ENCODE results near the gene GALE. TPM values are rescaled to one million over a fixed set of nuclear protein-coding genes. Genes with fewer than 3 reads are reported as not detected.
A peak's percentile ranks its signal among the peaks of the same experiment; 100 is the strongest.
"Not testable (repeated sequence)": the region's sequence is repeated elsewhere in the genome, so short reads cannot be mapped to it uniquely, and the experiment has no call there.

Gene GALE
- total RNA-seq, 2 experiments from 2014 or later: 39.0 to 41.2 TPM

DNA sequence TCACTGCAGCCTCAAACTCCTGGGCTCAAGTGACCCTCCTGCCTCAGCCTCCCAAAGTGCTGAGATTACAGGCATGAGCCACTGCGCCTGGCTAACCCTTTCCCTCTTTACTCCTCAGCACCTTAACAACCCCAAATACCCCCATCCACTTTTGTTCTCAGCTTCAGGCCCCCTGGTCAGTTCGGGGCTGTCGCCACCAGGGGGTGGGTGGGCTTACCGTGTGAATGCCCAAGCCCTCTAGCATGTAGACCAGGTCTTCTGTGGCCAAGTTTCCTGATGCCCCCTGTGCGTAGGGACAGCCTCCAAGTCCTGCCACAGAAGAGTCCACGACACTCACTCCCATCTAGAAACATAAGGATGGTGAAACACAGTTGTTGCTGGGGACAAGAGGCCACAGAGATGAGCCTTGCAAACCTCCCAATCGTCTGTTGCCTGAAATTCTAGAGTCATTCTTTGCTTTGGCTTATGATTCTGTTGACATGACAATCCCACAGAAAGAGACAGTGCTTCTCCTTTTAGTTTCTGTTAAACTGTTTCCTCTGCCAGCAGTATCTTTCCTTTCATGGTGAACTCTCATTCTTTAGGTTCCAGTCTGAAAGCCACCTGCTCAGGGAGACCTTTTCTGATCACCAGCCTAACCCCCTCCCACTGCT is 3.8 kb upstream of the GALE start:
- CTCF ChIA-PET: interaction anchor here (0.9 kb wide), 1 partner anchor 32 kb away, joined by 3 read pairs; no protein-coding TSS in a partner anchor

DNA sequence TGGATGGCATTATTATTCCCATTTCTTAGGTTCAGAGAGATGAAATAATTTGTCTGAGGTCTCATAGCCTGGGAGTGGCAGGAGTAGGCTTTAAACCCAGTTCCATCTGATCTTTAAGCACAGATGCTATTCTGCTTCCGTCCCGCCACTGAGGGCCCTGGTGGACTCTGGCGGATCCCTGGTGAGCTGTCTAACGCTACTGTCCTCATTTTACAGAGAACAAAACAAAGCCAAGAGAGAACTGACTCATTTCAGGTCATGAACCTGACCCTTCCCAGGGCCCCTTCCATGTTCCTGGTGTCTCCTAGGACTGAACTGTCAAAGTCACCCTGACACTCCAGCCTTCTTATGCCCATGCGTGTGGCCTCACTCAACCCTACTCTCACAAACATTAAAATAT is 3.1 kb upstream of the GALE start:
- Mint-ChIP-seq H3K27ac (no peak overlapping the region), H3K36me3 (peaks cover 1% of the 10 kb centered on the region), H3K4me3 (no peak overlapping the region), H3K4me1 (peaks cover 21% of the 10 kb centered on the region), H3K27me3 (no peaks in the 10 kb centered on the region), H3K9me3 (ENCODE audit: low read depth) (no peaks in the 10 kb centered on the region)
- no peak for DNase-seq
- CTCF ChIA-PET: interaction anchor here (0.9 kb wide), 1 partner anchor 32 kb away, joined by 3 read pairs; no protein-coding TSS in a partner anchor
- ATAC-seq: no peak

More for the DNA sequence above, 3.8 kb upstream of the GALE start:
- no peaks in the 10 kb centered on the region for H3K9me3 Mint-ChIP-seq (ENCODE audit: low read depth)
- DNase-seq (no peak), ATAC-seq (no peak)
- peaks cover 17% of the 10 kb centered on the region for H3K4me1 Mint-ChIP-seq
- peaks cover 1% of the 10 kb centered on the region for H3K36me3 Mint-ChIP-seq
- H3K27ac Mint-ChIP-seq: no peak overlapping the region
- H3K4me3 Mint-ChIP-seq: no peak overlapping the region
- no peaks in the 10 kb centered on the region for H3K27me3 Mint-ChIP-seq

DNA sequence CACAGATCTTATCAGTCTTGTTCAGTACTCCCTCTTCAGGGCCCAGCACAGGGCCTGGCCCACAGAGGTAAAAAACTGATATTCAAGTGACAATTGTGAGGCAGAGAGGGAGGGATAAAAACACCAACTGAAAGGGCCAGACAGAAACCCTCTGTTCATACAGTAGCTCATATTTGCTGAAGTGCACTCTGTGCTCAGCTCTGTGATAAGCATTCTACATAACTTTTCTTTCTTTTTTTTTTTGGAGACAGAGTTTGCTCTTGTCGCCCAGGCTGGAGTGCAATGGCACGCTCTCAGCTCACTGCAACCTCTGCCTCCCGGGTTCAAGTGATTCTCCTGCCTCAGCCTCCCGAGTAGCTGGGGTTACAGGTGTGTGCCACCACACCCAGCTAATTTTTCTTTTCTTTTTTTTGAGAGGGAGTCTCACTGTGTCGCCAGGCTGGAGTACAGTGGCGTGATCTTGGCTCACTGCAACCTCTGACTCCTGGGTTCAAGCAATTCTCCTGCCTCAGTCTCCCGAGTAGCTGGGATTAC is 2.3 kb upstream of the GALE start:
- H3K27me3 Mint-ChIP-seq; H3K36me3 Mint-ChIP-seq; H3K9me3 Mint-ChIP-seq (ENCODE audit: low read depth); ATAC-seq; H3K4me3 Mint-ChIP-seq; DNase-seq; H3K27ac Mint-ChIP-seq: not testable (repeated sequence)
- CTCF ChIA-PET: interaction anchor here (0.8 to 5.1 kb wide), 4 partner anchors 8 to 107 kb away, joined by 3 to 44 read pairs (median 28); partner anchors contain the start of gene LYPLA2
- peaks cover 18% of the 10 kb centered on the region for H3K4me1 Mint-ChIP-seq

DNA sequence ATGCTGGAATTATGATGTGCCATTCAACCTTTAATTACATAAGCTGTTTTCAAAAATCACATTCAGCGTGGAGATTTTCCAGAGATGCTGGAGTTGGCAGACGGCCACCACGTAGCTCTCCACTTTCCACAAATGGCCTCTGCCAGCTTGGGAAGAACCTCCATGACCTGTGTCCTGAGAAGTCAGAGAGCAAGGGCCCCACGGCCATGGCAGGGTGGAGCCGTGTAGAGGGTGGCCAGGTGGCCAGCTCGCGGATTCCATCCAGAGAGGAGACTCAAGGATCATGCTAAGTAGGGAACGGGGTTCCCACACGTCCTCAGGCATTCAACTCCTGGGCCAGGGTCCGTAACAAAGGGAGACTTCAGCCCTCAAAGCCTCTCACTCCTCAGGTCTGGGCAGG is 1.3 kb upstream of the GALE start:
- H3K4me1 Mint-ChIP-seq: peaks cover 13% of the 10 kb centered on the region

DNA sequence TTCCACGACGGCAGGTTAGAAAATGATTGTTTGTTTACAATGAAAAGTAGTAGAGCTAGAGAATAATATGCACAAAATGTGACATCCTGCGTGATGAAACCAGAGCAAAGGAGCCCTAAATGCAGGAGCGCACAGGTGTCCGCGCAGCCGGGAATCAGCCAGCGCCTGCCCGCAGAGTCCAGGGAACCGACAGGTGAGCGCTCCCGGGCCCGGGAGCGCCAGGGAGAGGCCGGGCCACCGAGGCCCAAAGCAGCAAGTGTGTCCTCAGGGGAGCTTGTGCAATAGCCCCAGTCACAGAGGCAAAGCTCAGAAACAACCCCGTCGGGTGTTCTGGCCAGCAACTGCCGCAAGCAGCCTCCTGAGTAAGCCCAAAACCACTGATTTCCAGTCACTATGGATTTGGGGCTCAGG is 789 bp upstream of the GALE start:
- Mint-ChIP-seq H3K9me3 (ENCODE audit: low read depth) (no peaks in the 10 kb centered on the region), H3K4me1 (peaks cover 13% of the 10 kb centered on the region), H3K27me3 (no peaks in the 10 kb centered on the region), H3K4me3 (peak overlapping the region; percentile 86), H3K27ac (peak overlapping the region; percentile 88), H3K36me3 (peaks cover 1% of the 10 kb centered on the region)
- CTCF ChIA-PET: interaction anchor here (0.7 to 5.1 kb wide), 8 partner anchors 10 to 260 kb away, joined by 3 to 44 read pairs (median 6); partner anchors contain the start of gene LYPLA2
- DNase-seq (no peak), ATAC-seq (no peak)

More for the DNA sequence above, 1.3 kb upstream of the GALE start:
- no peaks in the 10 kb centered on the region for H3K9me3 Mint-ChIP-seq (ENCODE audit: low read depth)
- H3K27ac Mint-ChIP-seq: peak overlapping the region; percentile 24
- peaks cover 1% of the 10 kb centered on the region for H3K36me3 Mint-ChIP-seq
- ATAC-seq: no peak
- CTCF ChIA-PET: interaction anchor here (0.8 to 5.1 kb wide), 7 partner anchors 9 to 108 kb away, joined by 3 to 44 read pairs (median 5); partner anchors contain the start of genes FUCA1 and LYPLA2
- no peak for DNase-seq
- peak overlapping the region; percentile 41 for H3K4me3 Mint-ChIP-seq
- no peaks in the 10 kb centered on the region for H3K27me3 Mint-ChIP-seq

DNA sequence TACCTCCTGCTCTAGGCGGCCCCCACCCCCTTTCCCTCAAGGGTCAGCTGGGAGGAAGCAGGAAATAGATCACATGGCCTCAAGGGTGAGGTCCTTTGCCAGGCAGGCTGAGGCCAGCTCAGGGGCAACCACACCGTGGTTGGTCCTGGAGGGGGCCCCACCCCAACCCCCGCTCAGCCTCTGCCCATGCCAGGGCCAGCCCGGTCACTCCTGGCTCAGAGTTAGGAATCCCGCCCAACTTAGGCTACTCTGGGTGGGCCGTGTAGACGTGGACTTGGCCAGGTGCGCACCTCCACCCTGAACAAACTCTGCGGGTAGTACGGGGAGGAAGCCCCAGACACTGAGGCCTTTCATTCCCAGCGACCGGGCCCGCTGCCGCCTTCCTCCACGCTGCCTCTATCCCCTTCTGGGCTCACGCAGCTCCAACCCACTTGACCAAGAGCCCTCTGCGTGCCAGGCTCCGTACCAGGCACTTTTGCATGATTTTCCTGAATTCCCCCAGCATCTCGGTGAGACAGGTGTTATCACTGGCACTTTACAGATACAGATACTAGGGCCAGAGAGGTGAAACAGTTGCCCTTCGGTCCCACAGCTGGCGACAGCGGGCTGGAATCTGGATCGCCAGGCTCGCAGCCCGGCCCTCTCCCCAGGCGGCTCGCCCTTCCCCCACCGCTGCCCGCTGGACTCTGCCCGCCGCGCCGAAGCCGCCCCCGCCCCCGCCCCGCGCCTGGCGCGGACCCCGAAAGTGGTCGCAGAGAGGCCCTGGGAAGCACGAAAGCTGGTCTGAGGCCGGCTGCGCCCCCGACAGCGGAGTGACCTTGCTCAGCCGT is 769 bp downstream of the GALE start:
- H3K27me3 Mint-ChIP-seq: no peaks in the 10 kb centered on the region
- peak; percentile 12 for ATAC-seq
- peak; percentile 73 for DNase-seq
- H3K4me1 Mint-ChIP-seq: peaks cover 13% of the 10 kb centered on the region
- peak overlapping the region; percentile 88 for H3K27ac Mint-ChIP-seq
- H3K9me3 Mint-ChIP-seq (ENCODE audit: low read depth): no peaks in the 10 kb centered on the region
- CTCF ChIA-PET: interaction anchor here (0.6 to 5.1 kb wide), 11 partner anchors 9 to 783 kb away, joined by 3 to 44 read pairs (median 4); partner anchors contain the start of genes LYPLA2, PITHD1 and RPL11
- peaks cover 3% of the 10 kb centered on the region for H3K36me3 Mint-ChIP-seq
- H3K4me3 Mint-ChIP-seq: peak overlapping the region; percentile 86

DNA sequence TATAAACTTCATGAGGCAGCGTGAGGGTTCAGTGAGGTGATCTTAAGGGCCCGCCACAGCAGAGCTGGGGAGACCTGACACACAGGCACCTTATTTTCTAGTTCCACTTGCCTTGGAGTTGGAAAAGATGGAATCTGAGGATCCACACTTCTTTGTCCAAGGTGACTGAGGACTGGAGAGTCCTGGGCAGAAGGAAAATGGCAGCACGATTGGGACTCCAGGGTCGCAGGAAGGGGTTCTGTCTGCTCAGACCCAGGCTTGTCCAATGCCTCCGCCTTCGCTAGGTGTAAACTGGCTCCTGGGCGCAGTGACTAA is 1.3 kb downstream of the GALE start:
- H3K9me3 Mint-ChIP-seq (ENCODE audit: low read depth): no peaks in the 10 kb centered on the region
- no peaks in the 10 kb centered on the region for H3K27me3 Mint-ChIP-seq
- no peak for ATAC-seq
- H3K27ac Mint-ChIP-seq: peak overlapping the region; percentile 88
- CTCF ChIA-PET: interaction anchor here (0.9 to 5.1 kb wide), 6 partner anchors 8 to 118 kb away, joined by 3 to 44 read pairs (median 13); partner anchors contain the start of genes LYPLA2 and PITHD1
- no peak for DNase-seq
- H3K4me3 Mint-ChIP-seq: peak overlapping the region; percentile 86
- H3K4me1 Mint-ChIP-seq: peaks cover 13% of the 10 kb centered on the region
- H3K36me3 Mint-ChIP-seq: peaks cover 2% of the 10 kb centered on the region

DNA sequence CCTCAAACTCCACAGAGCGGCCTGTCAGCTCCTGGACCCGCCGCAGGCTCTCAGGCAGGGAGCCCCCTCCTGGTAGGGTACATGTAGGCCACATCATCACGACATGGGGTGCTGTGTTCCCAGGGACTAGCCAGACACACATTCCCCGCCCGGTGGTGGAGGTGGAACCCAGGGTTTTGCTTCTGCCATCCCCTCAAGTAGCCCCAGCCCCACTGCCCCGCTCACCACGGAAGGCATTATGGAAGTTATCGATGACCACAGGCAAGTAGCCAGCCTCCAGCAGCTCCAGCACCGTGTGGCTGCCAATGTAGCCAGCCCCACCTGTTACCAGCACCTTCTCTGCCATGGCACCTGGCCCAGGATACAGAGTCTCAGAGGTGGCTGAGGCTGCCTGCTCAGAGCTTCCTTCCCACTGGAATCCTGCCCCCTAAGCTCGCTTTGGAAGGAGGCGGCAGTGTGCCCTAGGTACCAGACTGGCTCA is 1.9 kb downstream of the GALE start:
- H3K9me3 Mint-ChIP-seq (ENCODE audit: low read depth): no peaks in the 10 kb centered on the region
- no peaks in the 10 kb centered on the region for H3K27me3 Mint-ChIP-seq
- CTCF ChIA-PET: interaction anchor here (0.9 to 5.1 kb wide), 5 partner anchors 8 to 27 kb away, joined by 3 to 44 read pairs (median 22); partner anchors contain the start of gene LYPLA2
- H3K4me3 Mint-ChIP-seq: peak overlapping the region; percentile 86
- peaks cover 13% of the 10 kb centered on the region for H3K4me1 Mint-ChIP-seq
- H3K27ac Mint-ChIP-seq: peak overlapping the region; percentile 88
- ATAC-seq (no peak), DNase-seq (peak; percentile 45)
- H3K36me3 Mint-ChIP-seq: peaks cover 2% of the 10 kb centered on the region

DNA sequence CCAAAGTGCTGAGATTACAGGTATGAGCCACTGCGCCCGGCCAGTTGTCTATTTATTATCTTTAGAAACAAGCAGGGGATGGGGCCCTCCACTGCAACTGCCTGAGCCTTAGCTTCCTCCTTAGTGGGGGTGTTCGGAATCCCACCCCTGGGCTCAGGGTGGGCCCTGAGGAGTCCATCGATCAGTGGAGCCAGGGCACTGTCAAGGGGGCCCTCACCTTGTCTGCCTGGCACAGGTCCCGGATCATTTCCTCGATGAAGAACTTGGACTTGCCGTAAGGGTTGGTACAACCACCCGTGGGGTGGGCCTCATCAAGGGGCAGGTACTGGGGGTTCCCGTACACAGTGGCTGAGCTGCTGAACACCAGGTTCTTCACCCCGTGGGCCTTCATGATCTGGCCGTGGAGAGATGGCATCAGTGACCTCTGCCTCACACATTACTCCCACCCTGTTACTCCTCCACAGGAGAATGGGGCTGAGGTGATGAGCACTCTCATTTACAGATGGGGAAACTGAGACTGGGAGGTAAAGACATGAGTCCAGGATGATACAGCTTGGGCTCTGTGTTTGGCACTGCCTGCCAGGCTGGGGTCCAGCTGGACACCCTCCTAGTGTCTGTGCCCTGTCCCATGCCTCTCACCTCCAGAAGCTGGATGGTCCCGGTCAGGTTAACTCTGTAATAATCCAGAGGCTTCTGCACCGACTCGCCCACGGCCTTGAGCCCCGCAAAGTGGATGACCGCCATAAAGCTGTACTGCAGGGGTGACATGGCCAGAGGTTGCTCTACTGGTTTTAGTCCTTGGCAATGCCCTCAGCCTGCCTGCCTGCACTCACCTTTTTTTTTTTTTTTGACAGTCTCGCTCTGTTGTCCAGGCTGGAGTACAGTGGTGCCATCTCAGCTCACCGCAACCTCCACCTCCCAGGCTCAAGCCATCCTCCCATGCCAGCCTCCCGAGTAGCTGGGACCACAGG is 2.8 kb downstream of the GALE start:
- H3K4me1 Mint-ChIP-seq: peaks cover 15% of the 10 kb centered on the region
- DNase-seq (no peak), ATAC-seq (no peak)
- no peak overlapping the region for H3K4me3 Mint-ChIP-seq
- H3K9me3 Mint-ChIP-seq (ENCODE audit: low read depth): no peaks in the 10 kb centered on the region
- no peaks in the 10 kb centered on the region for H3K27me3 Mint-ChIP-seq
- no peak overlapping the region for H3K27ac Mint-ChIP-seq
- CTCF ChIA-PET: interaction anchor here (0.8 to 5.1 kb wide), 4 partner anchors 13 to 26 kb away, joined by 3 to 44 read pairs (median 18); no protein-coding TSS in a partner anchor
- peaks cover 2% of the 10 kb centered on the region for H3K36me3 Mint-ChIP-seq

DNA sequence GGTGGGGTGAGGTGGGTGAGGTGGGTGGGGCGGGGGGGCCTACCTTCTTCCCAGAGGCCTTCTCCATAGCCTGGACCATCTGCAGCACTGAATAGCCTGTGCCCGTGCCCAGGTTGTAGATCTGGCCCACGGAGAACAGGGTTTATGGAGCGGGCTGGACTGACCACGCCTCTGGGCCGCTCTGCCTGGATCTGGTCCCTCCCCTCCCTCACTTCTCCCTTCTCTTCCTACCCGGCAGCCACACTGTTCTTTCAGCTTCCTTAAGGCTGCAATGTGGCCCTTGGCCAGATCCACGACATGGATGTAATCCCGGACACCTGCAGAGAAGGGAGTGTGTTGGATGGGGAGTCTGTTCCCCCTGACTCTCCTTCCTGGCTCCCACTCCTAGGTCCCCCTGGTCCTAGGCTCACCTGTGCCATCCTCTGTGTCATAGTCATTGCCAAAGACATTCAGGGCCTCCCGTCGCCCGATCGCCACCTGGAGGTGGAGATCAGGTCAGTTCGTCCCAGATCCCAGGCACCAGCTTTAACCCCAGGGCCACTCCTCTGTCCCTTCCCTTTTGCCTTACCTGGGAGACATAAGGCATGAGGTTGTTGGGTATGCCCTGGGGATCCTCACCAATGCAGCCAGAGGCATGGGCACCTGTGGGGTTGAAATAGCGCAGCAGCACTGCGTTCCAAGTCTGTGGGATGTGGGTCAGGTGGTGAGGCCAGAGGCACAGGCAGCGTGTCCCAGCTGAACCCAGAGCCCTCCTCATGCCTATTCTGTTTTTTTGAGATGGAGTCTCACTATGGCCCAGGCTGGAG is 3.9 kb downstream of the GALE start:
- H3K27ac Mint-ChIP-seq: no peak overlapping the region

DNA sequence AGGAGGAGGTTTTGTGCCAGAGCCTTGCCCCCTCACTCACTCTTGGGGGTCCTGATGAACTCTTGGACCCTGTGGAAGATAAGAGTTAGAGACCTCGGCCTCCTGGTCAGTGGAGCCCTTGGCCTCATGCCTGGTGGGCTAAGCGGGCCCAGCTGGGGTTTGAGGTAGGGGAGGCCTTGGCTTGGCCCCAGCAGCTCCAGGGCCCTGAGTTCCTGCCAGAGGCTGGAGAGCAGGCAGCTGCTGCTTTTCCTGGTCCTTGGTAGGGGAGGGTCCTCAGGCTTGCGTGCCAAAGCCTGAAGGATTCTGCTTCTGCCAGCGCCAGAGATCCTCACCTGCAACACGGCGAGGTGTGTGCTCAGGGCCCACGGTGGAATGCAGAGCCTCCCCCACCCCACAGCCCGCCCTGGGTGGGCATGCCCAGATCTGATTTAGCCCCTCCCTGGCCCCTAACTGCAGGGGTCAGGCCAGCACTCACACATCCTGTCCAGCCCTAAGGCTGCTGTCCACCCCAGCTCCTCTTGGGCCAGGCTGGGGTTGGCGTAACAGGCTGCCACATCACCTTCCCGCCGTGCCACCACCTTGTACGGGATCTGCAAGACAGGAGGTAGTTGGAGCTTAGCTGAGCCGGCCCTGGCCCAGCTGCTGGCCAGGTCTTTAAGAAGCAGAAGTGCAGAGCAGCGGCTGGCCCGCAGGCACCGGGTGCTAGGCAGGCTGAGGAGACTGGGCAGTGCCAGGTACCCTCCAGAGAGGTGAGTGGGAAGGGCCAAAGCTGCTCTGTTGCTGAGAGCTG is 4.7 kb downstream of the GALE start:
- CTCF ChIA-PET: interaction anchor here (1.3 kb wide), 1 partner anchor 120 kb away, joined by 3 read pairs; no protein-coding TSS in a partner anchor
- Mint-ChIP-seq H3K27me3 (no peaks in the 10 kb centered on the region), H3K4me3 (no peak overlapping the region), H3K9me3 (ENCODE audit: low read depth) (no peaks in the 10 kb centered on the region), H3K36me3 (peaks cover 2% of the 10 kb centered on the region), H3K4me1 (peaks cover 16% of the 10 kb centered on the region), H3K27ac (no peak overlapping the region)
- DNase-seq (no peak), ATAC-seq (no peak)

More for the DNA sequence above, 3.9 kb downstream of the GALE start:
- Mint-ChIP-seq H3K4me1 (peaks cover 17% of the 10 kb centered on the region), H3K4me3 (no peak overlapping the region), H3K27me3 (no peaks in the 10 kb centered on the region), H3K9me3 (ENCODE audit: low read depth) (no peaks in the 10 kb centered on the region), H3K36me3 (peaks cover 2% of the 10 kb centered on the region)
- CTCF ChIA-PET: interaction anchor here (0.8 to 1.3 kb wide), 2 partner anchors 22 to 120 kb away, joined by 3 read pairs; no protein-coding TSS in a partner anchor
- ATAC-seq (no peak), DNase-seq (no peak)
